ENCODE data around the gene LEFTY1. TPM values are rescaled to one million over a fixed set of nuclear protein-coding genes. Genes with fewer than 3 reads are reported as not detected.
A peak's percentile ranks its signal among the peaks of the same experiment; 100 is the strongest.

LEFTY1 gene
- total RNA-seq, 1 donor from 2014 or later = 0.40 TPM

- Mint-ChIP-seq H3K4me3 (ENCODE audit: unreplicated experiment) (peak overlapping the region; percentile 86), H3K4me1 (ENCODE audit: unreplicated experiment) (peaks cover 38% of the 10 kb centered on the region), H3K27me3 (ENCODE audit: unreplicated experiment) (no peaks in the 10 kb centered on the region), H3K36me3 (ENCODE audit: unreplicated experiment) (no peaks in the 10 kb centered on the region), H3K9me3 (ENCODE audit: unreplicated experiment) (no peaks in the 10 kb centered on the region), H3K27ac (ENCODE audit: unreplicated experiment) (peak overlapping the region; percentile 59)
- TF ChIP-seq CTCF (IDR thresholded peaks at IDR 0.05) = no peak
- no peak for DNase-seq (ENCODE audit: extremely low spot score, unreplicated experiment)
Observed at GRCh38 chr1:225882694-225883615, 6.0 kb downstream of the LEFTY1 start.

GRCh38 chr1:225881959-225882693 is 6.8 kb downstream of the LEFTY1 start, which contains the start of gene TMEM63A:
Gene TMEM63A (minus strand): TSS chr1:225882380. CDS start chr1:225877580, 4,800 bp downstream.
- H3K36me3 Mint-ChIP-seq (ENCODE audit: unreplicated experiment) = no peaks in the 10 kb centered on the region
- peak within 1 kb of the TSS; percentile 86 for H3K4me3 Mint-ChIP-seq (ENCODE audit: unreplicated experiment)
- peak; percentile 27 for TF ChIP-seq CTCF (IDR thresholded peaks at IDR 0.05)
- H3K9me3 Mint-ChIP-seq (ENCODE audit: unreplicated experiment) = no peaks in the 10 kb centered on the region
- H3K27ac Mint-ChIP-seq (ENCODE audit: unreplicated experiment) = peak within 1 kb of the TSS; percentile 89
- no peaks in the 10 kb centered on the region for H3K27me3 Mint-ChIP-seq (ENCODE audit: unreplicated experiment)
- DNase-seq (ENCODE audit: extremely low spot score, unreplicated experiment) = peak; percentile 95
- peaks cover 46% of the 10 kb centered on the region for H3K4me1 Mint-ChIP-seq (ENCODE audit: unreplicated experiment)

GRCh38 chr1:225881081-225881958 is 7.6 kb downstream of the LEFTY1 start:
- TF ChIP-seq CTCF (IDR thresholded peaks at IDR 0.05) = no peak
- H3K27me3 Mint-ChIP-seq (ENCODE audit: unreplicated experiment) = no peaks in the 10 kb centered on the region
- no peak for DNase-seq (ENCODE audit: extremely low spot score, unreplicated experiment)
- H3K4me3 Mint-ChIP-seq (ENCODE audit: unreplicated experiment) = peak overlapping the region; percentile 86
- H3K9me3 Mint-ChIP-seq (ENCODE audit: unreplicated experiment) = no peaks in the 10 kb centered on the region
- no peaks in the 10 kb centered on the region for H3K36me3 Mint-ChIP-seq (ENCODE audit: unreplicated experiment)
- H3K4me1 Mint-ChIP-seq (ENCODE audit: unreplicated experiment) = peaks cover 48% of the 10 kb centered on the region
- H3K27ac Mint-ChIP-seq (ENCODE audit: unreplicated experiment) = peak overlapping the region; percentile 89

GRCh38 chr1:225880636-225881035 is 8.3 kb downstream of the LEFTY1 start:
- H3K9me3 Mint-ChIP-seq (ENCODE audit: unreplicated experiment) = no peaks in the 10 kb centered on the region
- peak overlapping the region; percentile 86 for H3K4me3 Mint-ChIP-seq (ENCODE audit: unreplicated experiment)
- no peak for DNase-seq (ENCODE audit: extremely low spot score, unreplicated experiment)
- H3K4me1 Mint-ChIP-seq (ENCODE audit: unreplicated experiment) = peaks cover 48% of the 10 kb centered on the region
- no peaks in the 10 kb centered on the region for H3K27me3 Mint-ChIP-seq (ENCODE audit: unreplicated experiment)
- no peaks in the 10 kb centered on the region for H3K36me3 Mint-ChIP-seq (ENCODE audit: unreplicated experiment)
- peak overlapping the region; percentile 89 for H3K27ac Mint-ChIP-seq (ENCODE audit: unreplicated experiment)
- TF ChIP-seq CTCF (IDR thresholded peaks at IDR 0.05) = no peak

All from osteocyte (in vitro differentiated cells).